RWPE2 (cell line): ENCODE measurements around the gene PALB2.

ENCODE experiments used
- ATAC-seq: fragments of 200-7000 bp; cut with Tn5 transposase; 3 replicates; pipeline ENCODE4 v1.9.1; 2021; ENCODE audit warnings: low read depth
- DNase-seq: peaks from one replicate; pipeline ENCODE4 v3.0.0-alpha.2; 2020; ENCODE audit warnings: low spot score
- H3K27ac ChIP-seq: fragments of 450-650 bp; 2 replicates; pipeline ENCODE4 v1.5.1; 2017; ENCODE audit warnings: mild to moderate bottlenecking; ENCODE audit not compliant: poor library complexity, severe bottlenecking
- H3K27me3 ChIP-seq: fragments of 250-450 bp; sonication (Bioruptor Pico); 2 replicates; pipeline ENCODE4 v1.5.1; 2021; ENCODE audit warnings: mild to moderate bottlenecking, moderate library complexity; ENCODE audit not compliant: insufficient read depth, poor library complexity, severe bottlenecking
- H3K36me3 ChIP-seq: fragments of 250-450 bp; sonication (Bioruptor Pico); 2 replicates; pipeline ENCODE4 v1.5.1; 2020; ENCODE audit warnings: low read depth, mild to moderate bottlenecking, moderate library complexity
- H3K4me1 ChIP-seq: fragments of 250-450 bp; sonication (Bioruptor Pico); 2 replicates; pipeline ENCODE4 v1.5.1; 2021; ENCODE audit warnings: mild to moderate bottlenecking, moderate library complexity; ENCODE audit not compliant: insufficient read depth, poor library complexity, severe bottlenecking
- H3K4me3 ChIP-seq: fragments of 250-450 bp; sonication (Bioruptor Pico); 2 replicates; pipeline ENCODE4 v1.5.1; 2021; ENCODE audit warnings: mild to moderate bottlenecking, moderate library complexity; ENCODE audit not compliant: severe bottlenecking
- H3K9me3 ChIP-seq: fragments of 250-450 bp; sonication (Bioruptor Pico); 2 replicates; pipeline ENCODE4 v1.5.1; 2021; ENCODE audit warnings: mild to moderate bottlenecking, moderate library complexity; ENCODE audit not compliant: severe bottlenecking
- CTCF ChIP-seq: fragments of 450-650 bp; IDR thresholded peaks from one replicate; pipeline ENCODE4 v1.5.1; 2017; ENCODE audit warnings: mild to moderate bottlenecking, moderate library complexity; ENCODE audit not compliant: poor library complexity, severe bottlenecking

The PALB2 gene

DNA sequence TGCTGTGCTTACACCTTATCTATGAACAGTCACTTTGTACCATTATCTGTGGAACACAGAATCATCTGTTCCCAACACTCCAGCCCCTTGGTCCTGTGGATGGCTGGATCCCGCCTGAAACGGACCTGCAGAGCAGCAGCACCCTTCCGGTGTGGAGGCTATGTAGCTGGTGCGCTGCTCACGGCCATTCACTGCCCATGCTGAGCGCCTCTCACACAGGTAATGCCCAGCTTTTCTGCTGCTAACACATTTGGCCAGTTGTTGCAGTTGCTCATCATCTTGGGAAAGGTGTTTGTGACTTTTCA, 26.2 kb upstream of the PALB2 start:
- Histone ChIP-seq H3K4me3 (no peak overlapping the region), H3K9me3 (no peaks in the 10 kb centered on the region), H3K27ac (no peak overlapping the region), H3K4me1 (no peaks in the 10 kb centered on the region), H3K36me3 (peaks cover 70% of the 10 kb centered on the region), H3K27me3 (no peaks in the 10 kb centered on the region)
- ATAC-seq (no peak), DNase-seq (no peak)
- TF ChIP-seq CTCF, result no peak

- no peak for TF ChIP-seq CTCF
- DNase-seq (no peak), ATAC-seq (no peak)
- Histone ChIP-seq H3K36me3 (peaks cover 71% of the 10 kb centered on the region), H3K27me3 (no peaks in the 10 kb centered on the region), H3K4me3 (no peak overlapping the region), H3K9me3 (no peaks in the 10 kb centered on the region), H3K27ac (no peak overlapping the region), H3K4me1 (no peaks in the 10 kb centered on the region)
These were observed 25.7 kb upstream of the PALB2 start for GRCh38 chr16:23666571-23667354.

GRCh38 chr16:23663918-23664317, 22.8 kb upstream of the PALB2 start:
- Histone ChIP-seq H3K27me3 (no peaks in the 10 kb centered on the region), H3K9me3 (no peaks in the 10 kb centered on the region), H3K27ac (no peak overlapping the region), H3K4me1 (no peaks in the 10 kb centered on the region), H3K4me3 (no peak overlapping the region), H3K36me3 (peaks cover 89% of the 10 kb centered on the region)
- ATAC-seq, result no peak
- no peak for DNase-seq
- no peak for TF ChIP-seq CTCF

- no peaks in the 10 kb centered on the region for H3K9me3 ChIP-seq
- TF ChIP-seq CTCF, result no peak
- H3K27me3 ChIP-seq, result no peaks in the 10 kb centered on the region
- no peak for ATAC-seq
- peaks cover 51% of the 10 kb centered on the region for H3K36me3 ChIP-seq
- no peaks in the 10 kb centered on the region for H3K4me1 ChIP-seq
- no peak overlapping the region for H3K27ac ChIP-seq
- H3K4me3 ChIP-seq, result no peak overlapping the region
- DNase-seq, result no peak
These were observed 10.9 kb upstream of the PALB2 start for GRCh38 chr16:23651943-23652468.
